KG1 (cell line): Measurements from ENCODE around the gene PTPRM.
"Not testable (repeated sequence)": the region's sequence is repeated elsewhere in the genome, so short reads cannot be mapped to it uniquely, and the experiment has no call there.

Source experiments
- DNase-seq: peaks from one replicate; lab custom pipeline; 2025; lab: John Stamatoyannopoulos, UW

Gene PTPRM

GRCh38 chr18:8050616-8051329 is 483.7 kb downstream of the PTPRM start:
- no peak for DNase-seq

GRCh38 chr18:8051453-8051852 is 484.3 kb downstream of the PTPRM start:
- no peak for DNase-seq

GRCh38 chr18:8052237-8052701 is 485.2 kb downstream of the PTPRM start:
- DNase-seq = peak; percentile 36

GRCh38 chr18:8056723-8057122 is 489.6 kb downstream of the PTPRM start:
- DNase-seq = no peak

GRCh38 chr18:8063152-8063551 is 496.0 kb downstream of the PTPRM start:
- not testable (repeated sequence) for DNase-seq

GRCh38 chr18:8063733-8064132 is 496.6 kb downstream of the PTPRM start:
- no peak for DNase-seq

GRCh38 chr18:8065284-8065683 is 498.2 kb downstream of the PTPRM start:
- no peak for DNase-seq

- DNase-seq = no peak
These were observed 498.7 kb downstream of the PTPRM start for GRCh38 chr18:8065773-8066172.

GRCh38 chr18:8069708-8070107 is 502.6 kb downstream of the PTPRM start:
- no peak for DNase-seq

GRCh38 chr18:8073167-8073566 is 506.1 kb downstream of the PTPRM start:
- DNase-seq = no peak

GRCh38 chr18:8080092-8080491 is 513.0 kb downstream of the PTPRM start:
- no peak for DNase-seq

- no peak for DNase-seq
These were observed 514.2 kb downstream of the PTPRM start for GRCh38 chr18:8081267-8081666.

- no peak for DNase-seq
These were observed 514.9 kb downstream of the PTPRM start for GRCh38 chr18:8081872-8082553.

GRCh38 chr18:8084160-8084559 is 517.0 kb downstream of the PTPRM start:
- DNase-seq = peak; percentile 4

- no peak for DNase-seq
These were observed 521.5 kb downstream of the PTPRM start for GRCh38 chr18:8088626-8089025.

- no peak for DNase-seq
These were observed 523.9 kb downstream of the PTPRM start for GRCh38 chr18:8091035-8091434.

- DNase-seq = no peak
These were observed 528.9 kb downstream of the PTPRM start for GRCh38 chr18:8095947-8096570.

- DNase-seq = no peak
These were observed 530.3 kb downstream of the PTPRM start for GRCh38 chr18:8097399-8097798.

- no peak for DNase-seq
These were observed 530.8 kb downstream of the PTPRM start for GRCh38 chr18:8097927-8098326.

GRCh38 chr18:8106603-8107002 is 539.5 kb downstream of the PTPRM start:
- DNase-seq = no peak

GRCh38 chr18:8107426-8107825 is 540.3 kb downstream of the PTPRM start:
- DNase-seq = no peak

GRCh38 chr18:8114480-8114879 is 547.4 kb downstream of the PTPRM start:
- DNase-seq = no peak

GRCh38 chr18:8116341-8117005 is 549.4 kb downstream of the PTPRM start:
- DNase-seq = no peak
